Measurements from ENCODE around the gene POLR2J3.
A peak's percentile ranks its signal among the peaks of the same experiment; 100 is the strongest.
"Not testable (repeated sequence)": the region's sequence is repeated elsewhere in the genome, so short reads cannot be mapped to it uniquely, and the experiment has no call there.

POLR2J3 gene
- total RNA-seq = 3.5 to 7.0 (median 6.2) reads per million in 3 donors

GRCh38 chr7:102572261-102573239, at the start of gene POLR2J3:
Gene POLR2J3, minus strand, starts transcription at chr7:102572583. Its CDS starts 62 bp downstream, at chr7:102572521.
- not testable (repeated sequence) for H3K4me1 ChIP-seq (ENCODE audit: control insufficient read depth, insufficient read depth, low read length, poor library complexity, severe bottlenecking); H3K9me3 ChIP-seq (ENCODE audit: control insufficient read depth, low read length); H3K36me3 ChIP-seq (ENCODE audit: control insufficient read depth, insufficient read depth, low read length); H3K27me3 ChIP-seq (replicated peaks; ENCODE audit: control insufficient read depth, insufficient read depth, low read length, poor library complexity, severe bottlenecking)
- peak within 1 kb of the TSS; percentile 81 for H3K4me3 ChIP-seq (ENCODE audit: insufficient read depth, low read depth, low read length, poor library complexity, severe bottlenecking)
- DNase-seq = peak; percentile 94 to 100 (median 99)
- peak within 1 kb of the TSS; percentile 67 for H3K27ac ChIP-seq (ENCODE audit: insufficient read depth, low read length, poor library complexity, severe bottlenecking)

- not testable (repeated sequence) for H3K9me3 ChIP-seq (ENCODE audit: control insufficient read depth, low read length); H3K4me1 ChIP-seq (ENCODE audit: control insufficient read depth, insufficient read depth, low read length, poor library complexity, severe bottlenecking); DNase-seq
Measured at GRCh38 chr7:102618122-102618521, 45.7 kb upstream of the POLR2J3 start.

GRCh38 chr7:102616507-102617125, 44.2 kb upstream of the POLR2J3 start, which contains the start of gene RASA4:
Gene RASA4, minus strand, starts transcription at chr7:102616756. Its CDS starts 67 bp downstream, at chr7:102616689.
- H3K4me3 ChIP-seq (ENCODE audit: insufficient read depth, low read depth, low read length, poor library complexity, severe bottlenecking) = not testable (repeated sequence)
- DNase-seq = peak in 2 of 3 donors; percentile 25 to 27

More at GRCh38 chr7:102618122-102618521, 45.7 kb upstream of the POLR2J3 start:
- not testable (repeated sequence) for H3K27me3 ChIP-seq (replicated peaks; ENCODE audit: control insufficient read depth, insufficient read depth, low read length, poor library complexity, severe bottlenecking); H3K27ac ChIP-seq (ENCODE audit: insufficient read depth, low read length, poor library complexity, severe bottlenecking); H3K4me3 ChIP-seq (ENCODE audit: insufficient read depth, low read depth, low read length, poor library complexity, severe bottlenecking); H3K36me3 ChIP-seq (ENCODE audit: control insufficient read depth, insufficient read depth, low read length)

GRCh38 chr7:102615930-102616329, 43.5 kb upstream of the POLR2J3 start:
- H3K4me3 ChIP-seq (ENCODE audit: insufficient read depth, low read depth, low read length, poor library complexity, severe bottlenecking); H3K27me3 ChIP-seq (replicated peaks; ENCODE audit: control insufficient read depth, insufficient read depth, low read length, poor library complexity, severe bottlenecking); DNase-seq; H3K36me3 ChIP-seq (ENCODE audit: control insufficient read depth, insufficient read depth, low read length); H3K27ac ChIP-seq (ENCODE audit: insufficient read depth, low read length, poor library complexity, severe bottlenecking); H3K9me3 ChIP-seq (ENCODE audit: control insufficient read depth, low read length); H3K4me1 ChIP-seq (ENCODE audit: control insufficient read depth, insufficient read depth, low read length, poor library complexity, severe bottlenecking): not testable (repeated sequence)

More at GRCh38 chr7:102616507-102617125, 44.2 kb upstream of the POLR2J3 start, which contains the start of gene RASA4:
- H3K4me1 ChIP-seq (ENCODE audit: control insufficient read depth, insufficient read depth, low read length, poor library complexity, severe bottlenecking); H3K27ac ChIP-seq (ENCODE audit: insufficient read depth, low read length, poor library complexity, severe bottlenecking); H3K36me3 ChIP-seq (ENCODE audit: control insufficient read depth, insufficient read depth, low read length); H3K27me3 ChIP-seq (replicated peaks; ENCODE audit: control insufficient read depth, insufficient read depth, low read length, poor library complexity, severe bottlenecking); H3K9me3 ChIP-seq (ENCODE audit: control insufficient read depth, low read length): not testable (repeated sequence)

GRCh38 chr7:102614873-102615272, 42.5 kb upstream of the POLR2J3 start:
- H3K27ac ChIP-seq (ENCODE audit: insufficient read depth, low read length, poor library complexity, severe bottlenecking); H3K36me3 ChIP-seq (ENCODE audit: control insufficient read depth, insufficient read depth, low read length); H3K4me1 ChIP-seq (ENCODE audit: control insufficient read depth, insufficient read depth, low read length, poor library complexity, severe bottlenecking); H3K4me3 ChIP-seq (ENCODE audit: insufficient read depth, low read depth, low read length, poor library complexity, severe bottlenecking); H3K9me3 ChIP-seq (ENCODE audit: control insufficient read depth, low read length); DNase-seq; H3K27me3 ChIP-seq (replicated peaks; ENCODE audit: control insufficient read depth, insufficient read depth, low read length, poor library complexity, severe bottlenecking): not testable (repeated sequence)

GRCh38 chr7:102614346-102614697, 41.9 kb upstream of the POLR2J3 start:
- not testable (repeated sequence) for H3K4me1 ChIP-seq (ENCODE audit: control insufficient read depth, insufficient read depth, low read length, poor library complexity, severe bottlenecking); H3K4me3 ChIP-seq (ENCODE audit: insufficient read depth, low read depth, low read length, poor library complexity, severe bottlenecking); H3K36me3 ChIP-seq (ENCODE audit: control insufficient read depth, insufficient read depth, low read length); H3K9me3 ChIP-seq (ENCODE audit: control insufficient read depth, low read length); H3K27me3 ChIP-seq (replicated peaks; ENCODE audit: control insufficient read depth, insufficient read depth, low read length, poor library complexity, severe bottlenecking); DNase-seq; H3K27ac ChIP-seq (ENCODE audit: insufficient read depth, low read length, poor library complexity, severe bottlenecking)

- DNase-seq; H3K36me3 ChIP-seq (ENCODE audit: control insufficient read depth, insufficient read depth, low read length); H3K4me1 ChIP-seq (ENCODE audit: control insufficient read depth, insufficient read depth, low read length, poor library complexity, severe bottlenecking); H3K4me3 ChIP-seq (ENCODE audit: insufficient read depth, low read depth, low read length, poor library complexity, severe bottlenecking); H3K27ac ChIP-seq (ENCODE audit: insufficient read depth, low read length, poor library complexity, severe bottlenecking); H3K27me3 ChIP-seq (replicated peaks; ENCODE audit: control insufficient read depth, insufficient read depth, low read length, poor library complexity, severe bottlenecking); H3K9me3 ChIP-seq (ENCODE audit: control insufficient read depth, low read length): not testable (repeated sequence)
Measured at GRCh38 chr7:102613575-102614345, 41.4 kb upstream of the POLR2J3 start.

GRCh38 chr7:102611675-102612325, 39.4 kb upstream of the POLR2J3 start:
- H3K27me3 ChIP-seq (replicated peaks; ENCODE audit: control insufficient read depth, insufficient read depth, low read length, poor library complexity, severe bottlenecking); H3K27ac ChIP-seq (ENCODE audit: insufficient read depth, low read length, poor library complexity, severe bottlenecking); H3K9me3 ChIP-seq (ENCODE audit: control insufficient read depth, low read length); DNase-seq; H3K4me3 ChIP-seq (ENCODE audit: insufficient read depth, low read depth, low read length, poor library complexity, severe bottlenecking); H3K36me3 ChIP-seq (ENCODE audit: control insufficient read depth, insufficient read depth, low read length); H3K4me1 ChIP-seq (ENCODE audit: control insufficient read depth, insufficient read depth, low read length, poor library complexity, severe bottlenecking): not testable (repeated sequence)

GRCh38 chr7:102611013-102611674, 38.8 kb upstream of the POLR2J3 start:
- not testable (repeated sequence) for H3K4me1 ChIP-seq (ENCODE audit: control insufficient read depth, insufficient read depth, low read length, poor library complexity, severe bottlenecking)

More at GRCh38 chr7:102611013-102611674, 38.8 kb upstream of the POLR2J3 start:
- not testable (repeated sequence) for DNase-seq; H3K27ac ChIP-seq (ENCODE audit: insufficient read depth, low read length, poor library complexity, severe bottlenecking); H3K9me3 ChIP-seq (ENCODE audit: control insufficient read depth, low read length); H3K36me3 ChIP-seq (ENCODE audit: control insufficient read depth, insufficient read depth, low read length); H3K4me3 ChIP-seq (ENCODE audit: insufficient read depth, low read depth, low read length, poor library complexity, severe bottlenecking); H3K27me3 ChIP-seq (replicated peaks; ENCODE audit: control insufficient read depth, insufficient read depth, low read length, poor library complexity, severe bottlenecking)
